Glutamatergic neuron (in vitro differentiated cells): ENCODE measurements around the gene SCGB1A1. TPM values are rescaled to one million over a fixed set of nuclear protein-coding genes. Genes with fewer than 3 reads are reported as not detected.

ENCODE experiments used
- total RNA-seq: library from RNA; stranded (reverse); fragmentation: NEBNext Ultra II Directional; extraction: Animal tissue kit (Norgen Biotek cat#: 25700); gene quantifications from one replicate; pipeline ENCODE4 v1.2.1, GENCODE V29; 2021; ENCODE audit not compliant: unreplicated experiment

Gene SCGB1A1
- total RNA-seq, 1 donor from 2014 or later, result not detected

Other genes starting within 250 kb of the SCGB1A1 start
- not detected for gene SCGB1D1, start 228.8 kb upstream of the SCGB1A1 start, total RNA-seq
- gene SCGB2A1, start 210.4 kb upstream of the SCGB1A1 start, total RNA-seq, result not detected
- gene SCGB1D2, start 176.8 kb upstream of the SCGB1A1 start, total RNA-seq, result not detected
- gene SCGB2A2, start 148.9 kb upstream of the SCGB1A1 start, total RNA-seq, result not detected
- gene SCGB1D4, start 120.0 kb upstream of the SCGB1A1 start, total RNA-seq, result not detected
- gene ASRGL1, start 81.6 kb upstream of the SCGB1A1 start, total RNA-seq, result 55.7 TPM
- gene AHNAK, start 127.8 kb downstream of the SCGB1A1 start, total RNA-seq, result 4.5 TPM
- gene EEF1G, start 154.9 kb downstream of the SCGB1A1 start, total RNA-seq, result 928 TPM
- 29.7 TPM for gene TUT1, start 172.5 kb downstream of the SCGB1A1 start, total RNA-seq
- gene MTA2, start 182.8 kb downstream of the SCGB1A1 start, total RNA-seq, result 172 TPM
- 26.7 TPM for gene EML3, start 193.7 kb downstream of the SCGB1A1 start, total RNA-seq
- 1.3 TPM for gene ROM1, start 194.2 kb downstream of the SCGB1A1 start, total RNA-seq
- 71.6 TPM for gene B3GAT3, start 203.0 kb downstream of the SCGB1A1 start, total RNA-seq
- 213 TPM for gene GANAB, start 227.6 kb downstream of the SCGB1A1 start, total RNA-seq
- gene INTS5, start 234.3 kb downstream of the SCGB1A1 start, total RNA-seq, result 20.9 TPM
- 73.6 TPM for gene C11orf98, start 246.2 kb downstream of the SCGB1A1 start, total RNA-seq
- gene CSKMT, start 246.3 kb downstream of the SCGB1A1 start, total RNA-seq, result 15.7 TPM